Chondrocyte (in vitro differentiated cells): Measurements from ENCODE around the gene AP3M1. TPM values are rescaled to one million over a fixed set of nuclear protein-coding genes. Genes with fewer than 3 reads are reported as not detected.

Source experiments
- DNase-seq: peaks from one replicate; pipeline ENCODE4 v3.0.0; 2021; ENCODE audit warnings: mixed read lengths, low spot score
- H3K27ac Mint-ChIP-seq: one replicate; pipeline ENCODE4 v1.8.0; 2021; ENCODE audit warnings: mild to moderate bottlenecking, moderate library complexity, mixed read lengths; ENCODE audit not compliant: unreplicated experiment
- H3K27me3 Mint-ChIP-seq: 2 replicates; pipeline ENCODE4 v1.8.0; 2021; ENCODE audit warnings: low read depth, mixed read lengths
- H3K36me3 Mint-ChIP-seq: 2 replicates; pipeline ENCODE4 v1.8.0; 2021; ENCODE audit warnings: low read depth, mixed read lengths
- H3K4me1 Mint-ChIP-seq: 2 replicates; pipeline ENCODE4 v1.8.0; 2021; ENCODE audit warnings: low read depth, mild to moderate bottlenecking, mixed read lengths
- H3K4me3 Mint-ChIP-seq: one replicate; pipeline ENCODE4 v1.8.0; 2021; ENCODE audit warnings: mild to moderate bottlenecking, moderate library complexity, mixed read lengths; ENCODE audit not compliant: unreplicated experiment
- H3K9me3 Mint-ChIP-seq: 2 replicates; pipeline ENCODE4 v1.8.0; 2021; ENCODE audit warnings: low read depth, mixed read lengths
- CTCF ChIP-seq: fragments of 200-600 bp; sonication (generic); IDR thresholded peaks from 2 replicates; pipeline ENCODE4 v1.5.0; 2021; ENCODE audit warnings: antibody characterized with exemption, mild to moderate bottlenecking, moderate library complexity
- total RNA-seq: library from RNA; stranded (reverse); gene quantifications from 3 replicates; pipeline ENCODE4 v1.2.1, GENCODE V29; 2021

Gene AP3M1
- total RNA-seq, 1 donor from 2014 or later, result 31.2 TPM

DNA sequence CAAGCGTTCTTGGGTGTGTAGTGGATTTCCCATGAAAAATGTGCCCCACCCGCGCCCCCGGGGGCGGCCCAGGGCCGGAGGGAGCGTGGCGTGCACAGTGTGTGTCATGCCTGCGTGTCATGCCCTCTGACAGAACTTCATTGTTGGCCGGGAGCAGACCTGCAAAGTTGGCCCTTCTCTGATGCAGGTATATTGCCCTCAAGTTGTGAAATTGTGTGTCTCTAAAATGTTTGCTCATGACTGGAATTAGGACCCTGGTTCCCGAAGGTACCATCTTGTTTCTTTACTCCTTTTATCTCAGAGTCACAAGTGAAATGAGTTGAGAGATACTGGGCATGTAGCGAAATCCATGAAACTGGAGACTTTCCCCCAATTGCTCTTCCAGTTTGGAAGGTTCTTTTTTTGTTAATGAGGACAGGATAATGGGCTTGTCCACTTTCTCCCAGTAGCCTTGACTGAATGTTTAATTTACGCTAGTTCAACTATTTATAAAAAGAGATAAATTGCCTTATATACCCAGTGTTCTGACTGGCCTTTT, 26.6 kb upstream of the AP3M1 start:
- Mint-ChIP-seq H3K27ac (peak overlapping the region; percentile 96), H3K4me1 (peaks cover 44% of the 10 kb centered on the region), H3K27me3 (no peaks in the 10 kb centered on the region), H3K4me3 (peak overlapping the region; percentile 90), H3K36me3 (no peaks in the 10 kb centered on the region), H3K9me3 (no peaks in the 10 kb centered on the region)
- no peak for DNase-seq
- no peak for TF ChIP-seq CTCF

- TF ChIP-seq CTCF, result no peak
- Mint-ChIP-seq H3K27ac (peak overlapping the region; percentile 96), H3K27me3 (no peaks in the 10 kb centered on the region), H3K4me1 (peaks cover 40% of the 10 kb centered on the region), H3K9me3 (no peaks in the 10 kb centered on the region), H3K36me3 (no peaks in the 10 kb centered on the region), H3K4me3 (peak overlapping the region; percentile 90)
- DNase-seq, result peak; percentile 96
Measured at GRCh38 chr10:74176380-74177139, 25.9 kb upstream of the AP3M1 start.

DNA sequence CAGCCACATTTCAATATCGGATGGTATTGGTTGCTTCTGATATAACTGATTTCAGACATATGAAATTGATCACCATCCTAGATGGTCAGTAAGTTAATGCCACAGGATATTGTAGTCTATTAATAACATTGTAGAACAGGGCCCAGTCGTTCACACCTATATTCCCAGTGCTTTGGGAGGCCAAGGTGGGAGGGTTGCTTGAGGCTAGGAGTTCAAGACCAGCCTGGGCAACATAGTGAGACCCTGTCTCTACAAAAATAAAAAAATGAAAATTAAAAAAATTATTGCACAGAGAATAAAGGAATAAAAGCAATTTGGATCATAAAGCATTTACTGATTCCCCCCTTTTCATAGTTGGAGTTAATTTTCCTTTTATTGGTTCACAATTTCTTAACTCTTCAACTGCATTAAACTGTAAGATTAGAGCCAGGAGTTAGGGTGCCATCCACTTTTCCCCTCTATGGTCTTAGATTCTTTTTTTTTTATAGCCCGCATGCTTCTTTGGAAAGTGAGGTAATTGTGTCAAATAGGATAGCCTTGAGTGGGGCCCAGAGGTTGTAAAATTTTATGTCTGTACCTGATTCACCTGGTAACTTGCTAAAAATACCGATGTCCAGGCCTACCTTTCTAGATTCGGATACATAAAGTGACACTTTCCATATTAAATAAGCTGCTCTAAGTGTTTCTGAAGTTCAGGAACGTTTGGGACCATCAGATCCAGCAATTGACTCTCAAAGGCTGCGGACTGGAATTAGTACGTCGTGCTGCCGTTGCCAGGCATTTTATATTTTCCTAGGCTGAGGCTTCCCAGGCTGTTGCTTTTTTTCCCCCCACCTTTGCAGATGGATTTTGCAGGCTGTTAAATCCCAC, 25.1 kb upstream of the AP3M1 start:
- H3K36me3 Mint-ChIP-seq, result no peaks in the 10 kb centered on the region
- peak overlapping the region; percentile 96 for H3K27ac Mint-ChIP-seq
- peak overlapping the region; percentile 90 for H3K4me3 Mint-ChIP-seq
- no peak for DNase-seq
- H3K27me3 Mint-ChIP-seq, result no peaks in the 10 kb centered on the region
- no peak for TF ChIP-seq CTCF
- H3K9me3 Mint-ChIP-seq, result no peaks in the 10 kb centered on the region
- peaks cover 34% of the 10 kb centered on the region for H3K4me1 Mint-ChIP-seq

DNA sequence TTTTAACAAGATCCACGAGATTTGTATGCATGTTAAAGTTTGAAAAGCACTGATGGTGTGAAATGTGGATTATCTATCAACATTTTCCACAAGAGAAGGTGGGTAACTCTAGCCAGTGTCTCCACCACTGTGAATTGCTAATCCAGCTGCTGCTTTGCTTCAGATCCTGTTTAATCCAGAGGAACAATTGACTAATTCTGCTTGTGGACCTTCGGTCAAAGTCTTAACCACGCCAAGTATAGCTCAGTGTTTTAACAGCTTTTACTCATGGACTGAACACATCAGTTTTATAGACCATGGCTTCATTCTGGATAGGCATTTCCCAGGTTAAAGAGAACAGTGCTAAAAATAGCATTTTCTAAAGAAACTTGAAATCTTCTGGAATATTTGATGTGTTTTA, 23.9 kb upstream of the AP3M1 start:
- Mint-ChIP-seq H3K27me3 (no peaks in the 10 kb centered on the region), H3K27ac (no peak overlapping the region), H3K36me3 (no peaks in the 10 kb centered on the region), H3K4me1 (peaks cover 37% of the 10 kb centered on the region), H3K9me3 (no peaks in the 10 kb centered on the region), H3K4me3 (no peak overlapping the region)
- TF ChIP-seq CTCF, result no peak
- no peak for DNase-seq

DNA sequence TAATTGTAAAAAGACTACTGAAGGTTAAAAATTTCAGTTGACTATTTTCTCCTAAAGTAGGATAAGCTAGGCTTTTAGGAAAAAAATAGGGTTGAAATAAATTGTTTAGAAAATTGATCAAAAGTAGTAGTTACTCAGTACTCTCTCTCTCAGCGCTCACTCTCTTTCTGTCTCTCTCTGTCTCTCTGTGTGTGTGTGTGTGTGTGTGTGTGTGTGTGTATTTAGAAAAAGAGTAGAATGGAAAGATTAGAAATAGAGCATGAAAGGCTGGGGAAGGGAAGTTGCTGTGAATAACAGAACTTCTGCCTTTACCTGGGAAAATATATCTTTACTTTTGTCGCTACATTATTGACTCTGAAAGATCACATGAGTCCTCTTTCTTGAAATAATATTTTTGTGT, 21.0 kb upstream of the AP3M1 start:
- Mint-ChIP-seq H3K4me3 (no peak overlapping the region), H3K4me1 (peaks cover 25% of the 10 kb centered on the region), H3K27ac (no peak overlapping the region), H3K36me3 (no peaks in the 10 kb centered on the region), H3K27me3 (no peaks in the 10 kb centered on the region), H3K9me3 (no peaks in the 10 kb centered on the region)
- no peak for DNase-seq
- no peak for TF ChIP-seq CTCF
